ENCODE results near the gene PTCD3.

Gene PTCD3

GRCh38 chr2:86139981-86140380, 33.9 kb downstream of the PTCD3 start:
- no peak for DNase-seq (ENCODE audit: low read depth in 1 of 2, low spot score in 1 of 2)
- in situ Hi-C loops (cut with HindIII; ENCODE audit: low pct_unique_long_range_greater_than_20kb, low sequenced_read_pairs) = no loop called here
- no peak for TF ChIP-seq JUND (IDR thresholded peaks at IDR 0.05; ENCODE audit: low read depth)

DNA sequence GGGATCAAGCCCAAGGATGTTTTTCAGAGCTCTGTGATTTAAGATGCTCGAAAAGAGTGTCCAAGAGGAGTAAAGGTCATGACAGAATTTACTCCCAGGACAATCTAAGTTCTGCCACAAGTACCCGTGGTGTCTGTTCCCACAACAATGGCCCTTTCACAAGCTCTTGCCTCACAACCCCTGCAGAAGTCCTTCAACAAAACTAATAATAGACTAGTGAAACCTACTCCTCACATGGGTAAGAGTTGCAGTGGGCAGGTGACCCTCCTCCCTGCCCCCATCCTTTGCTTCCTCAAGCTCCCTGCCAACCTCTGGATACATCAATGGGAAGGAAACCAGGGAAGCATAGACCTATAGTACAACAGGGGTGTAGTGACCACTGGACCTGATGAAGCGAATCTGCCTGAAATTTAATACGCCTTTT, 34.9 kb downstream of the PTCD3 start:
- TF ChIP-seq JUND (IDR thresholded peaks at IDR 0.05; ENCODE audit: low read depth) = no peak
- no peak for DNase-seq (ENCODE audit: low read depth in 1 of 2, low spot score in 1 of 2)
- in situ Hi-C loops (cut with HindIII; ENCODE audit: low pct_unique_long_range_greater_than_20kb, low sequenced_read_pairs) = no loop called here

DNA sequence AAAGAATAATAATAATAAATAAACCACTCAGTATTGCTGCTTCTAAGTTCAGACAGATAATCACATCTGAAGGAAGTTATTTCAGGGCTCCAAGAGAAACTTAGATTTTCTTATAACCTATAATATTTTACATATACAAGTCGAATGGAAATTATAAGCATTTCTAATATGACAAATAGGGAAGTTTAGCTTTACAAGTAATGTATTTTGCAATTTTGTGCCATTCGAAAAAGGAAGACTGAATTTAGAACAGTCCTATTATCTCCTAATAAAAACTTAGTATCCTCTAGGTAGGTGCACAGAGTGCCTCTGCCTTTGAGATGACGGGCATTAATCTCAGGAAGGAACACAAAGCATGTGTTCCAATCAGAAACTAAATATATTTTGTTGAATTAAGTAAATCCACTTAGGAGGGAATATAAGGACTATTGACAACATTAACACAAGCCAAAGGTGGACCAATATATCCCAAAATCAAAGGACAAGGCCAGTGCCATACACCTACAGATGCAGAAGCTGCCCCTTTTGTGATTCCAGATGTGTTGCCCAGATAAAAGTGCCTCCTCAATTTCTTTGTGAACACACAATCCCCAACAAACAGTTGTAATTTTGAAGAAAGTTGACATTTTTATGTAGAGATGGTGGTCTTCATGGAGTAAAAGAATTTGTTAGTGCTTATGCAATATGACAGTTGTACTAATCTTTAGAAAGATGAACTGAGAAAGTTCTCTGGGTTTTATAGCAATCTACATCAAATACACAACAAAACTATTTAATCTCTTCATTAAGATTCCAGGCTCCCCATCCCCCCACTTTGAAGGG, 36.6 kb downstream of the PTCD3 start:
- TF ChIP-seq JUND (IDR thresholded peaks at IDR 0.05; ENCODE audit: low read depth) = no peak
- DNase-seq (ENCODE audit: low read depth in 1 of 2, low spot score in 1 of 2) = no peak
- in situ Hi-C loops (cut with HindIII; ENCODE audit: low pct_unique_long_range_greater_than_20kb, low sequenced_read_pairs) = no loop called here

- DNase-seq (ENCODE audit: low read depth in 1 of 2, low spot score in 1 of 2) = no peak
- no peak for TF ChIP-seq JUND (IDR thresholded peaks at IDR 0.05; ENCODE audit: low read depth)
- in situ Hi-C loops (cut with HindIII; ENCODE audit: low pct_unique_long_range_greater_than_20kb, low sequenced_read_pairs) = no loop called here
Observed at GRCh38 chr2:86143307-86143706, 37.3 kb downstream of the PTCD3 start.

DNA sequence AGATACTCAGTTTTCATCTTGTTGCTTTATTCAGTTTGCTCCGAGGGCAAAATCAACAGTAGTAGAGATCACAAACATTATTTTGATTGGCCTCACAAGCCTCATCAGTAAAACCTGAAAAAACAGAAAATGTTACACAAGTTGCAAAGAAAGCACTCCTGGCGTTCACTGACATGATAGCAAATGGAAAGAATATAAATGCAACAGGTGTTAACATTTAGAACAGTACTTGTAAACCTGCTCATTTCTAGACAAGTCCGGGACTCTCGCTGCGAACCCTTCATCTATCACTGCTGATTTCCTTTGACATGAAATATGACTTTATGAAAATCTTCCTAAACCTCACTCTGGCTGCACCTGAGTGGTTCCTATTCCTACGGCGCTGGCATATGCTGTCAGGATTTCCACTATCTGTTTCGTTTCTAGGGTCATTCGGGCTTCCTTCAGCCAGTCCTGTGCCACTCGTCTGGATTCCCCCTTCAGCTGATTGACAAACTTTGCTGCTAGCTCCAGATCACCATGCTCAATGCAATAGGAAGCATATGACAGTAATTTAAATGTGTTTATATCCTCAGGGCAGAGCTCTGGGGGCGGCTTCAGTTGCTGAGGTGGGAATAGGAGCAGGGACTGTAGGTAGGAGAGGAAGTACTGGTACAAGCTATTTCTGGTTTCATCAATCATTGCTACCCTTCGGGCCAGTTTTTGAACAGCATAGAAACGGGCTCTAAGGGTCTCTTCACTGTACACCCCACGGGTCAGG, 38.1 kb downstream of the PTCD3 start:
- in situ Hi-C loops (cut with HindIII; ENCODE audit: low pct_unique_long_range_greater_than_20kb, low sequenced_read_pairs) = no loop called here
- no peak for TF ChIP-seq JUND (IDR thresholded peaks at IDR 0.05; ENCODE audit: low read depth)

GRCh38 chr2:86147793-86148192, 41.8 kb downstream of the PTCD3 start:
- no peak for TF ChIP-seq JUND (IDR thresholded peaks at IDR 0.05; ENCODE audit: low read depth)
- in situ Hi-C loops (cut with HindIII; ENCODE audit: low pct_unique_long_range_greater_than_20kb, low sequenced_read_pairs) = no loop called here

More for the DNA sequence above, 38.1 kb downstream of the PTCD3 start:
- DNase-seq (ENCODE audit: low read depth in 1 of 2, low spot score in 1 of 2) = no peak

GRCh38 chr2:86150502-86150901, 44.5 kb downstream of the PTCD3 start:
- TF ChIP-seq JUND (IDR thresholded peaks at IDR 0.05; ENCODE audit: low read depth) = no peak
- in situ Hi-C loops (cut with HindIII; ENCODE audit: low pct_unique_long_range_greater_than_20kb, low sequenced_read_pairs) = no loop called here
- no peak for DNase-seq (ENCODE audit: low read depth in 1 of 2, low spot score in 1 of 2)

More at GRCh38 chr2:86147793-86148192, 41.8 kb downstream of the PTCD3 start:
- no peak for DNase-seq (ENCODE audit: low read depth in 1 of 2, low spot score in 1 of 2)

GRCh38 chr2:86157009-86157556, 51.0 kb downstream of the PTCD3 start:
- no peak for TF ChIP-seq JUND (IDR thresholded peaks at IDR 0.05; ENCODE audit: low read depth)
- no peak for DNase-seq (ENCODE audit: low read depth in 1 of 2, low spot score in 1 of 2)
- in situ Hi-C loops (cut with HindIII; ENCODE audit: low pct_unique_long_range_greater_than_20kb, low sequenced_read_pairs) = no loop called here

- in situ Hi-C loops (cut with HindIII; ENCODE audit: low pct_unique_long_range_greater_than_20kb, low sequenced_read_pairs) = no loop called here
- no peak for DNase-seq (ENCODE audit: low read depth in 1 of 2, low spot score in 1 of 2)
- no peak for TF ChIP-seq JUND (IDR thresholded peaks at IDR 0.05; ENCODE audit: low read depth)
Observed at GRCh38 chr2:86158286-86158685, 52.3 kb downstream of the PTCD3 start.

DNA sequence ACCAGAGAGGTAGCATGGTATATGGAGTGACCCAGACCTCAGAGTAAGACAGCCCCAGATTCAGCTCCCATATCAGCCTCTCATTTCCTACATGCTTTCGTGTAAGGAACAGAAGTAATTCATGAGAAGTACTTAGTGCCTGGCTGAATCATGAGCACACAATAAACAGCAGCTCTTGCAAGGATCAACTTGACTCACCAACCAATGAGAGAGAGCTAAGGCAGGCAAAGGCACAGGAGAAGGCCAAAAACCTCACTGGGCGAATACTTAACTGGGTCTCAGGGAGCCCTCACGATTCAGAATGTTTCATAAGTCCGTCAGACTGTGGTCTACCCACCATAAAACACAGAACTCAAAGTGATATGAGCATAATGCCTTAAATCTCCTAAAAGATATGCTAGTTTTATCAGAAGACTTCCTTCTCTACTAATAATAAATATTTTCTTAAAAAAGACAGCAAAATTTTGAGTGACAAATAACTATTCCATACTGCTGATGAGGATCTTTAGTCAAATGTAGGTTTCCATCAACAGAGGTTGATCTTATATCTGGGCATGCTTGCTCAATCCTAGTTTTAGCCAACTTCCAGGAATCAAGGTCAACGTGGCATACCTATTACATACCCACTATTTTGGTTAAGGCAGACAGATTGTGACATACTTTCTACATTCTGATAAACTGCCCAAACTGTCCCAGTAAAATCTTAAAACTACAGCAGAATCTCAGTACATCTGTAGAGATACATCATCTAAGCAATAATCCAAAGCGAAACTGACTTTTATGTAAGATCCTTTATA, 54.3 kb downstream of the PTCD3 start:
- in situ Hi-C loops (cut with HindIII; ENCODE audit: low pct_unique_long_range_greater_than_20kb, low sequenced_read_pairs) = no loop called here
- no peak for TF ChIP-seq JUND (IDR thresholded peaks at IDR 0.05; ENCODE audit: low read depth)
- DNase-seq (ENCODE audit: low read depth in 1 of 2, low spot score in 1 of 2) = no peak

DNA sequence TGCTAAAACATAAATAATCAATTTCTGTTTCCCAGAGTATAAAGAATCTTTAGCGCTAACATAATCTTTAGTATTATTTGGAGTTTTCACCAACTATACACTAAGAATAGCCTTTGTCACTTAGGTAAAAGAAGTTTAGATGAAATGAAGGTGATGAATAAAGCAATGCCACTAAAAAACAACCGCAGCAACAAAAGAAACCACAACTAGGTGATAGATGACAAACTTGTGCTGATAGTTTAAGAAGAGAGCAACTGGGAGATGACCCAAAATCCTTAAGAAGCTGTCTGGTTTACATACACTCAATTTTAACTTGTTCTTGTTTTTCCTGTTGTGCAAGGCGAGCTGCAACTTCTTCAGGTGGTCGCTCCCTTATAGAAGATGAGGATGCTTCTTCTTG, 64.4 kb downstream of the PTCD3 start:
- in situ Hi-C loops (cut with HindIII; ENCODE audit: low pct_unique_long_range_greater_than_20kb, low sequenced_read_pairs) = no loop called here
- TF ChIP-seq JUND (IDR thresholded peaks at IDR 0.05; ENCODE audit: low read depth) = no peak
- DNase-seq (ENCODE audit: low read depth in 1 of 2, low spot score in 1 of 2) = no peak

- in situ Hi-C loops (cut with HindIII; ENCODE audit: low pct_unique_long_range_greater_than_20kb, low sequenced_read_pairs) = no loop called here
- TF ChIP-seq JUND (IDR thresholded peaks at IDR 0.05; ENCODE audit: low read depth) = no peak
- DNase-seq (ENCODE audit: low read depth in 1 of 2, low spot score in 1 of 2) = no peak
Observed at GRCh38 chr2:86171295-86171694, 65.3 kb downstream of the PTCD3 start.
